NCI-H748 treated with DMSO at 0.1 percent for 48 hours (cell line): Measurements from ENCODE around the gene RPTOR.

ENCODE experiments used
- DNase-seq: peaks from one replicate; lab custom pipeline; 2025; lab: John Stamatoyannopoulos, UW

The RPTOR gene

GRCh38 chr17:80819422-80820164 lies 275.0 kb downstream of the RPTOR start:
- no peak for DNase-seq

GRCh38 chr17:80820331-80820730 lies 275.7 kb downstream of the RPTOR start:
- no peak for DNase-seq

GRCh38 chr17:80821546-80821945 lies 276.9 kb downstream of the RPTOR start:
- DNase-seq = no peak

- DNase-seq = no peak
These were observed 277.5 kb downstream of the RPTOR start for GRCh38 chr17:80822021-80822699.

- no peak for DNase-seq
These were observed 278.2 kb downstream of the RPTOR start for GRCh38 chr17:80822700-80823410.

- DNase-seq = no peak
These were observed 280.2 kb downstream of the RPTOR start for GRCh38 chr17:80824549-80825470.

- no peak for DNase-seq
These were observed 281.1 kb downstream of the RPTOR start for GRCh38 chr17:80825471-80826345.

- DNase-seq = no peak
These were observed 281.8 kb downstream of the RPTOR start for GRCh38 chr17:80826346-80826954.

GRCh38 chr17:80826955-80827645 lies 282.5 kb downstream of the RPTOR start:
- DNase-seq = no peak

- no peak for DNase-seq
These were observed 283.3 kb downstream of the RPTOR start for GRCh38 chr17:80827646-80828643.

GRCh38 chr17:80829166-80829813 lies 284.7 kb downstream of the RPTOR start:
- DNase-seq = no peak

- no peak for DNase-seq
These were observed 285.6 kb downstream of the RPTOR start for GRCh38 chr17:80830020-80830780.

- DNase-seq = no peak
These were observed 286.9 kb downstream of the RPTOR start for GRCh38 chr17:80831491-80831890.

- no peak for DNase-seq
These were observed 287.6 kb downstream of the RPTOR start for GRCh38 chr17:80832266-80832676.

GRCh38 chr17:80832888-80833583 lies 288.4 kb downstream of the RPTOR start:
- DNase-seq = peak; percentile 66
